GM18870 (cell line): ENCODE data around the gene MEIOSIN.
"Not testable (repeated sequence)": the region's sequence is repeated elsewhere in the genome, so short reads cannot be mapped to it uniquely, and the experiment has no call there.

ENCODE experiments used
- ATAC-seq: cut with Tn5 transposase; IDR thresholded peaks from one replicate; pipeline ENCODE4 v1.9.1; 2021; ENCODE audit warnings: moderate library complexity; ENCODE audit not compliant: unreplicated experiment

The MEIOSIN gene

GRCh38 chr19:45798995-45799517 lies 65.8 kb downstream of the MEIOSIN start:
- ATAC-seq, result no peak

- not testable (repeated sequence) for ATAC-seq
Observed at GRCh38 chr19:45799541-45799940, 66.3 kb downstream of the MEIOSIN start.

GRCh38 chr19:45800070-45800553 lies 66.9 kb downstream of the MEIOSIN start:
- ATAC-seq, result no peak

GRCh38 chr19:45801603-45802175 lies 68.5 kb downstream of the MEIOSIN start:
- no peak for ATAC-seq

- ATAC-seq, result no peak
Observed at GRCh38 chr19:45804140-45804958, 71.1 kb downstream of the MEIOSIN start.

- no peak for ATAC-seq
Observed at GRCh38 chr19:45804959-45805230, 71.7 kb downstream of the MEIOSIN start.

GRCh38 chr19:45805719-45806118 lies 72.5 kb downstream of the MEIOSIN start:
- no peak for ATAC-seq

GRCh38 chr19:45809643-45810159 lies 76.5 kb downstream of the MEIOSIN start:
- no peak for ATAC-seq

GRCh38 chr19:45812297-45812696 lies 79.1 kb downstream of the MEIOSIN start:
- ATAC-seq, result no peak
